ENCODE results near the gene PADI4.
A peak's percentile ranks its signal among the peaks of the same experiment; 100 is the strongest.

Gene PADI4
- long read RNA-seq, donor 1, result 0 reads
- long read RNA-seq, donor 2, result 0 reads
- long read RNA-seq, donor 3, result 0 reads
- long read RNA-seq, donor 4, result 0 reads
- long read RNA-seq, donor 5, result 0 reads
- long read RNA-seq, donor 6, result 0 reads
- long read RNA-seq, donor 7, result 0 reads
- long read RNA-seq, donor 8, result 0 reads

DNA sequence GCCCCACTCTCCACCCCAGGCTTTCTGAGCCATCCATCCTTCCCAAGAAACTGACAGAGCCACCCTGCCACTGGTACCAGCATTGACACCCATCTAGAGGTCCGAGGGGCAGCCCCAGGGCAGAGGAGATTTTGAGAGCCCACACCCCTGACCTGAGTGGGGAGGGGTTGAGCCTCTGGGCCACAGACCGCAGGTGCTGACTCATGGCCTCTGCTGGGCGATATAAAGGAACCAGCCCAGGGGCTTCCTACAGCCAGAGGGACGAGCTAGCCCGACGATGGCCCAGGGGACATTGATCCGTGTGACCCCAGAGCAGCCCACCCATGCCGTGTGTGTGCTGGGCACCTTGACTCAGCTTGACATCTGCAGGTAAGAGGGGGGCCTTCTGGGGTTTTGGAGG, at the start of gene PADI4:
TSS of gene PADI4 (plus strand) at position 252 of the 400 bp plus-strand sequence. CDS start at position 278, 26 bp downstream.
- DNase-seq, result no peak

- no peak for DNase-seq
Observed at GRCh38 chr1:17258758-17259130, 49.3 kb upstream of the PADI4 start.

- no peak for DNase-seq
Observed at GRCh38 chr1:17259233-17259873, 48.6 kb upstream of the PADI4 start.

GRCh38 chr1:17260264-17260663, 47.7 kb upstream of the PADI4 start:
- no peak for DNase-seq

GRCh38 chr1:17260738-17261137, 47.3 kb upstream of the PADI4 start:
- no peak for DNase-seq

DNA sequence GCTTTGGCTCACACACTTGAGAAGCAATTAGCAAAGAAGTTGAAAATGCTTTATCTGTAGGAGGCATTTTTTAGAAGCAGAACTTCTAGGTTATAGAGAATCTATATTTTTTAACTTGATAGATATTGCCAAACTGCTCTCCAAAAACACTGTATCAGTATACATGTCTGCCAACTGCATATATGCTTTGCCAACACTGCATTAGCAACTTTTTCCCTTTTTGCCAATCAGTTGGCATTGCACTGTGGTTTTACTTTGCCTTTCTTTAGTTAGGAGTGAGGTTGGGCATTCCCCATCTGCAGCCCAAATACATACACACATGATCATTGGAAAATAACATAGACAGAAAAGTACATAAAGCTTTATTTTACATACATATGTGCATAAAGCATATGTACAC, 44.1 kb upstream of the PADI4 start:
- DNase-seq, result no peak

- no peak for DNase-seq
Observed at GRCh38 chr1:17264470-17264869, 43.5 kb upstream of the PADI4 start.

DNA sequence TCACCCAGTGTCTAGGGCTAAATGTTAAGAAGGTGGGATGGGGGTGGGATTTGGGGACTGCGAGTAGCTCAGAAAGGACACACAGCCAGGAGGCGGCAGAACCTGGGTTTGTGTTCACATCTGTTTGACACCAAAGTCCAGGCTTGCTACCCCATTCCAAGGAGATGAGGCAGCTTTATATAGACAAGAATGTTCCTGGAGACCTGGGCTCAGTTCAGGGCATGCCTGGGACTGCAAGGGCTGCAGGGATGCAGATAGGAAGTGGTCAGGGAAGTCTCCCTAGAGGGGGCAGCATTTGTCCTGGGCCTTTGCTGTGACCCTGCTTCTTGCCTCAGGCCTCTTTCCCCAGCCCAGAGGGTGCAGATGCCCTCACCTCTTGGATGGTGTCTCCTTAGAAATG, 42.8 kb upstream of the PADI4 start:
- DNase-seq, result no peak

GRCh38 chr1:17265950-17266349, 42.0 kb upstream of the PADI4 start:
- DNase-seq, result no peak

DNA sequence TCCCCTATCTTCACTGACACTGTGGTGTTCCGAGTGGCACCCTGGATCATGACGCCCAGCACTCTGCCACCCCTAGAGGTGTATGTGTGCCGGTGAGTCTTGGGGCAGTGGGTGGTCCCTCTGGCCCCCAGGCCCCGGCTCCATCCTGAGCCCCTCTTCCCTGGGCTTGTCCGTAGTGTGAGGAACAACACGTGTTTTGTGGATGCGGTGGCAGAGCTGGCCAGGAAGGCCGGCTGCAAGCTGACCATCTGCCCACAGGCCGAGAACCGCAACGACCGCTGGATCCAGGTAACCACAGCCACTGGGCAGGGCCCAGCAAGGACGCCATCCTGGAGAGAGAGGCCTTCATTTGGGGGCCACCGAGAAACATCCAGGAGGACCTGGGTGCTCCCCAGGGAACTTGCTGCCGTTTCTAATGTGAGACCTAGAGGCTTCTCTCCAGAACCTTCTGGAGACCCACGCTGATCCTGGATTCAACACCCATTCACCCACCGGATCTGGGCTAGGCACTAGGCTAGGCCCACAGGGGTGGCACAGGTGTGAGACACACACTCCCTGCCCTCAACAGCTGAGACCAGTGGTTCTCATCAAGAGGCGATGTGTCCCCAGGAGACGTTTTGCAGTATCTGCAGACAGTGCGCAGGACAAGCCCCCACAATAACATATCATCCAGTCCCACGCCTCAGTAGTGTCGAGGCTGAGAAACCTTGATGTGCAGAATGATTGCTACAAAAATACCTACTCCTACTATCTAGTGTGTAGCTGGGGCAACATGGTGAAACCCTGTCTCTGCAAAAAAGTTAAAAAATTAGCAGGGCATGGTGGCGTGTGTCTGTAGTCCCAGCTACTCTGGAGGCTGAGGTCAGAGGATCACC, 36.9 kb upstream of the PADI4 start:
- DNase-seq, result no peak

GRCh38 chr1:17272066-17272465, 35.9 kb upstream of the PADI4 start:
- DNase-seq, result no peak

DNA sequence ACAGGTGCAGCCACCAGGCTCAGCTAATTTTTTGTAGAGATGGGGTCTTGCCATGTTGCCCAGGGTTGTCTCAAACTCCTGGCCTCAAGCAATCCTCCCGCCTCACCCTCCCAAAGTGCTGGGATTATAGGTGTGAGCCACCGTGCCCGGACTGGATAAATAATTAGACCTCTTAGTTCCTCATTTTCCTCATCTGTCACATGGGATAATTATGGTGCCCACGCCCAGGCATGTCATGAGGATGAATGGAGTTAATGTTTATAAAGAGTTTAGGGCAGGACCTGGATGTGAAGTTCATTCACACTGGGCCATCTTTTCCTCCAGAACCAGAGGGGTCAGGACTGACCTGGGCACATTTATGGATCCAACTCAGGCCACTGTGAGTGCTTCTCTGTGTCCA, 35.4 kb upstream of the PADI4 start:
- no peak for DNase-seq

DNA sequence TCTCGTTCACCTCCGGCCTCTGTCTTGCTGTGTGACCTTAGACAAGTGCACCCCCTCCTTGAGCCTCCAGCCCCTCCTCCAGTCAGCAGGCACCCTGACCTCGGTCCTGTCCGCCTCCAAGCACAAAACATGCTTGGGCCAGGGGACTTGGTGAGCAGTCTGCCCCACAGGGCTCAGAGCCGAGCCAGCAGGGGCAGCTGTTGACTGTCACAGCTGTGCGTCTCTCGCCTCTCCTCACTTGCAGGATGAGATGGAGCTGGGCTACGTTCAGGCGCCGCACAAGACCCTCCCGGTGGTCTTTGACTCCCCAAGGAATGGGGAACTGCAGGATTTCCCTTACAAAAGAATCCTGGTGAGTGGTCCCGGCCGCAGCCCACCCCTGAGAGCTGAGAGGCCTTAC, 34.9 kb upstream of the PADI4 start:
- DNase-seq, result no peak

GRCh38 chr1:17274186-17275170, 33.5 kb upstream of the PADI4 start:
- DNase-seq, result no peak

GRCh38 chr1:17276568-17276967, 31.4 kb upstream of the PADI4 start:
- DNase-seq, result no peak

DNA sequence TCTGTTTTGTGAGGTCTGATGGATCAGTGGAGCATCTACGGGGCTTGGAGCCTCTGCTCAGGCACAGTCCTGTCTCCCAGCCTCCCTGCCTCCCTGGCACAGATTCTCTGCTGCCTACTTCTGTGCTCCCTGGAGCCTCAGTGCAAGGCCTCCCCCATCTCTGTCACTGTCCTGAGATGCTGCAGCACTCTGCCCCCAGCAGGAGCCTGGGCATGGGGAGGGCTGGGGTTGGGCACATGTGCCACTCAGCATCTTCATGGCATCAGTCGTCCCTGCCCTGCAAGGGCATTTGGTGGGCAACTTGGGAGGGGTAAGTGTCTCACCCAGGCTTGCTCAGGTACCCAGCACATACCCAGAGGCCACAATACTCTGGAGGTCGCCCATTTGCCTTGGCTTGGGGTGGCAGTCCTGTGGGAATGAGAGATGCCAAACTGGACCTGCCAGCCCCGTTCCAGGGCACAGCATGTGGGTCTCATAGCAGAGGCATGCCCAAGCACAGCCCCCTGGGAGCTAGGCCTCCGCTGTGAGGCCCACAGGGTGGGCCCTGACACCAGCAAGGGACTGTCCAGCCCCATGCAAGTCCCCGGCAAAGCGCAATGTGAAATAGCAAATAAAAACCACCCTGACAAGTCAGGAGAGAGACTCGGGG, 30.4 kb upstream of the PADI4 start:
- no peak for DNase-seq

- DNase-seq, result peak; percentile 13
Observed at GRCh38 chr1:17278996-17279830, 28.8 kb upstream of the PADI4 start.

- no peak for DNase-seq
Observed at GRCh38 chr1:17280436-17280835, 27.6 kb upstream of the PADI4 start.

GRCh38 chr1:17280894-17281293, 27.1 kb upstream of the PADI4 start:
- DNase-seq, result no peak

- no peak for DNase-seq
Observed at GRCh38 chr1:17281775-17282181, 26.2 kb upstream of the PADI4 start.

GRCh38 chr1:17282836-17283235, 25.2 kb upstream of the PADI4 start:
- DNase-seq, result no peak

All from right kidney (tissue), 9 donors.